ENCODE measurements around the gene KRT20. TPM values are rescaled to one million over a fixed set of nuclear protein-coding genes. Genes with fewer than 3 reads are reported as not detected.

KRT20 gene
- total and polyA plus RNA-seq, 2 of the 13 experiments (the other 11 are each of a cell fraction or from before 2014, with no cell fraction given), result 0.13 to 0.20 TPM

GRCh38 chr17:40895106-40895730 lies 10.2 kb upstream of the KRT20 start:
- no peak for TF ChIP-seq ZNF605 (CRISPR knock-in tag; IDR thresholded peaks at IDR 0.05)
- TF ChIP-seq CREB1 (IDR thresholded peaks at IDR 0.05), result 0 out of 2 replicates have a peak, but pooled peaks have one; percentile 17
- no peak for TF ChIP-seq CREB1 (CRISPR knock-in tag; IDR thresholded peaks at IDR 0.05)
- no TSS peak for BruUV-seq (replicated peaks)

GRCh38 chr17:40888196-40888720 lies 3.2 kb upstream of the KRT20 start:
- BruUV-seq (replicated peaks), result no TSS peak
- WGBS (ENCODE audit: low lambda C conversion rate), result 5% methylated on average over 2 of the region's 2 CpGs
- no peak overlapping the region for H3K4me2 ChIP-seq (ENCODE audit: low read depth, low read length)

More at GRCh38 chr17:40895106-40895730, 10.2 kb upstream of the KRT20 start:
- DNase-seq (ENCODE audit: low spot score) (no peak), ATAC-seq (no peak), FAIRE-seq (no peak)
- no peaks in the 10 kb centered on the region for H3K36me3 ChIP-seq (replicated peaks in 1 of 2; ENCODE audit: control insufficient read depth in 1 of 2, insufficient read depth in 2 of 2, low read length in 2 of 2)
- no peaks in the 10 kb centered on the region for H3K79me2 ChIP-seq (ENCODE audit: insufficient read depth, low read length)
- H3K27ac ChIP-seq (ENCODE audit: extremely low read length, insufficient read depth, low read length), result no peak overlapping the region
- no peaks in the 10 kb centered on the region for H4K20me1 ChIP-seq (ENCODE audit: insufficient read depth, low read length)
- CTCF ChIA-PET (ENCODE audit: low intra/inter-chr PET ratio, low total read pairs), result no interaction called here
- in situ Hi-C loops (cut with HindIII; ENCODE audit: extremely low pct_ligation_motif_present, low pct_unique_long_range_greater_than_20kb), result no loop called here
- intact Hi-C loops (cut with micrococcal nuclease; ENCODE audit: unreplicated experiment), result no loop called here
- H3K4me2 ChIP-seq (ENCODE audit: low read depth, low read length), result no peak overlapping the region
- peaks cover 0 to 36% of the 10 kb centered on the region in 2 experiments; a peak in 2 of 5 replicates for H3K27me3 ChIP-seq (ENCODE audit: control insufficient read depth in 1 of 2, insufficient read depth in 2 of 2, low read length in 2 of 2)
- no peak overlapping the region; the same call in 1 of the 2 replicates for H3K9ac ChIP-seq (ENCODE audit: insufficient read depth, low read depth, low read length)
- H3K4me3 ChIP-seq (replicated peaks in 1 of 3; ENCODE audit: insufficient read depth in 1 of 3, low read depth in 2 of 3, low read length in 3 of 3), result no peak overlapping the region
- no peaks in the 10 kb centered on the region for H3K9me3 ChIP-seq (ENCODE audit: low read length)
- POLR2A ChIA-PET, result no interaction called here
- peaks cover 5% of the 10 kb centered on the region; the same call in 1 of the 2 replicates for H3K4me1 ChIP-seq (ENCODE audit: insufficient read depth, low read length)
- whole genome bisulfite sequencing (ENCODE audit: low lambda C conversion rate), result 56% methylated on average over 9 of the region's 9 CpGs
- H2AFZ ChIP-seq (ENCODE audit: low read length), result no peak overlapping the region

More at GRCh38 chr17:40888196-40888720, 3.2 kb upstream of the KRT20 start:
- TF ChIP-seq MTERF4 (CRISPR knock-in tag; IDR thresholded peaks at IDR 0.05), result no peak
- no peak for TF ChIP-seq EED (CRISPR knock-in tag; IDR thresholded peaks at IDR 0.05)
- TF ChIP-seq NFKBIZ (CRISPR knock-in tag; IDR thresholded peaks at IDR 0.05), result no peak
- TF ChIP-seq ZNF609 (CRISPR knock-in tag; IDR thresholded peaks at IDR 0.05; ENCODE audit: borderline replicate concordance), result no peak
- no peak for TF ChIP-seq MXD4 (CRISPR knock-in tag; IDR thresholded peaks at IDR 0.05)
- no peak for TF ChIP-seq ZKSCAN5 (CRISPR knock-in tag; IDR thresholded peaks at IDR 0.05)
- TF ChIP-seq ZBTB42 (CRISPR knock-in tag; IDR thresholded peaks at IDR 0.05), result no peak
- no peak for TF ChIP-seq FOXC1 (CRISPR knock-in tag; IDR thresholded peaks at IDR 0.05; ENCODE audit: borderline replicate concordance)
- ChIA-PET CTCF (ENCODE audit: low intra/inter-chr PET ratio, low total read pairs) (no interaction called here), POLR2A (no interaction called here)
- no peak overlapping the region for H3K9ac ChIP-seq (ENCODE audit: insufficient read depth, low read depth, low read length)
- no peaks in the 10 kb centered on the region for H3K36me3 ChIP-seq (replicated peaks in 1 of 2; ENCODE audit: control insufficient read depth in 1 of 2, insufficient read depth in 2 of 2, low read length in 2 of 2)
- FAIRE-seq (no peak), DNase-seq (ENCODE audit: low spot score) (no peak), ATAC-seq (no peak)
- H3K79me2 ChIP-seq (ENCODE audit: insufficient read depth, low read length), result no peaks in the 10 kb centered on the region
- H4K20me1 ChIP-seq (ENCODE audit: insufficient read depth, low read length), result no peaks in the 10 kb centered on the region
- no peak overlapping the region for H3K4me3 ChIP-seq (replicated peaks in 1 of 3; ENCODE audit: insufficient read depth in 1 of 3, low read depth in 2 of 3, low read length in 3 of 3)
- no peak overlapping the region for H2AFZ ChIP-seq (ENCODE audit: low read length)
- H3K27me3 ChIP-seq (ENCODE audit: control insufficient read depth in 1 of 2, insufficient read depth in 2 of 2, low read length in 2 of 2), result peaks cover 0 to 23% of the 10 kb centered on the region in 2 experiments; a peak in 4 of 5 replicates
- no peaks in the 10 kb centered on the region for H3K9me3 ChIP-seq (ENCODE audit: low read length)
- intact Hi-C loops (cut with micrococcal nuclease; ENCODE audit: unreplicated experiment), result no loop called here
- no peak overlapping the region for H3K27ac ChIP-seq (ENCODE audit: extremely low read length, insufficient read depth, low read length)
- in situ Hi-C loops (cut with HindIII; ENCODE audit: extremely low pct_ligation_motif_present, low pct_unique_long_range_greater_than_20kb), result no loop called here
- H3K4me1 ChIP-seq (ENCODE audit: insufficient read depth, low read length), result no peaks in the 10 kb centered on the region

Data from HepG2 (cell line).